SK-N-SH (cell line): ENCODE results near the gene PLXDC1. TPM values are rescaled to one million over a fixed set of nuclear protein-coding genes. Genes with fewer than 3 reads are reported as not detected.

Experiments used
- CTCF ChIA-PET: fragments of 300-600, 350-600 bp; formaldehyde crosslinking; extraction: SDS; loops from one replicate; lab custom pipeline; 2021; lab: Yijun Ruan, JAX
- POLR2A ChIA-PET: fragments of 350-600 bp; sonication (Branson Sonifier 250); formaldehyde crosslinking; extraction: SDS; loops from one replicate; lab custom pipeline; 2020; ENCODE audit warnings: antibody characterized with exemption, inconsistent platforms; lab: Yijun Ruan, JAX
- DNase-seq: peaks from one replicate; pipeline ENCODE4 v3.0.0; 2012
- H2AFZ ChIP-seq: fragments of 200-600 bp; sonication (generic); 2 replicates; pipeline ENCODE4 v1.8.1; 2016; ENCODE audit warnings: antibody characterized with exemption, mild to moderate bottlenecking, low read depth
- H3F3A ChIP-seq: fragments of 200-600 bp; sonication (generic); replicated peaks from 2 replicates; pipeline ENCODE3; 2016; ENCODE audit warnings: antibody characterized with exemption, mild to moderate bottlenecking; ENCODE audit not compliant: insufficient read depth
- H3K27ac ChIP-seq, 2 experiments: fragments of 200-500 bp in 1 of 2; fragments of 200-600 bp in 1 of 2; sonication (Bioruptor generic) in 1 of 2; sonication (generic), shearing (Covaris generic) in 1 of 2; 2 replicates each; pipeline versions ENCODE4 v1.5.1 to v1.6.1; 2014 to 2016; ENCODE audit warnings: low read depth in 2 of 2, inconsistent platforms in 1 of 2, low read length in 1 of 2, mild to moderate bottlenecking in 1 of 2, mixed read lengths in 1 of 2
- H3K27me3 ChIP-seq: fragments of 200-600 bp; sonication (generic), shearing (Covaris generic); 2 replicates; pipeline ENCODE4 v1.6.1; 2016; ENCODE audit warnings: mixed run types; ENCODE audit not compliant: insufficient read depth
- H3K36me3 ChIP-seq, 2 experiments: fragments of 200-500 bp in 1 of 2; fragments of 200-600 bp in 1 of 2; sonication (Bioruptor generic) in 1 of 2; sonication (generic) in 1 of 2; replicated peaks in 1 of 2; 2 replicates each; pipeline versions ENCODE3 to v1.5.1; 2014 to 2016; ENCODE audit warnings: low read length in 1 of 2, mild to moderate bottlenecking in 1 of 2; ENCODE audit not compliant: insufficient read depth in 2 of 2, control insufficient read depth in 1 of 2
- H3K4me1 ChIP-seq, 2 experiments: fragments of 200-500 bp in 1 of 2; fragments of 200-600 bp in 1 of 2; sonication (Bioruptor generic) in 1 of 2; sonication (generic), shearing (Covaris generic) in 1 of 2; 2 replicates each; pipeline versions ENCODE4 v1.5.1 to v1.6.1; 2014 to 2016; ENCODE audit warnings: low read depth in 1 of 2, low read length in 1 of 2, mixed run types in 1 of 2; ENCODE audit not compliant: insufficient read depth in 2 of 2, control insufficient read depth in 1 of 2
- H3K4me2 ChIP-seq: fragments of 200-600 bp; sonication (generic), shearing (Covaris generic); 2 replicates; pipeline ENCODE4 v1.6.1; 2017; ENCODE audit warnings: mixed run types
- H3K4me3 ChIP-seq, 2 experiments: fragments of 200-500 bp in 1 of 2; fragments of 200-600 bp in 1 of 2; sonication (Bioruptor generic) in 1 of 2; sonication (generic), shearing (Covaris generic) in 1 of 2; 2 replicates each; pipeline versions ENCODE4 v1.5.1 to v1.8.1; 2014 to 2016; ENCODE audit warnings: low read depth in 2 of 2, inconsistent platforms in 1 of 2, low read length in 1 of 2, mild to moderate bottlenecking in 1 of 2, mixed read lengths in 1 of 2, moderate library complexity in 1 of 2
- H3K79me2 ChIP-seq: fragments of 200-600 bp; sonication (generic); 2 replicates; pipeline ENCODE4 v1.8.1; 2017; ENCODE audit warnings: mild to moderate bottlenecking; ENCODE audit not compliant: insufficient read depth
- H3K9ac ChIP-seq: fragments of 200-600 bp; sonication (generic); 2 replicates; pipeline ENCODE4 v1.6.1; 2017; ENCODE audit warnings: mixed run types
- H3K9me2 ChIP-seq: fragments of 200-600 bp; sonication (generic); 2 replicates; pipeline ENCODE4 v1.6.1; 2017; ENCODE audit warnings: mixed run types
- H3K9me3 ChIP-seq: fragments of 200-600 bp; sonication (generic); 2 replicates; pipeline ENCODE4 v1.6.1; 2017; ENCODE audit warnings: mixed run types, mild to moderate bottlenecking, moderate library complexity
- H4K20me1 ChIP-seq: fragments of 200-600 bp; sonication (generic); 2 replicates; pipeline ENCODE4 v1.6.1; 2017; ENCODE audit warnings: mild to moderate bottlenecking, mixed run types; ENCODE audit not compliant: insufficient read depth
- ELF1 ChIP-seq: IDR thresholded peaks from 2 replicates; pipeline ENCODE4 v1.4.0; 2012
- FOXM1 ChIP-seq: IDR thresholded peaks from 2 replicates; pipeline ENCODE4 v1.4.0; 2012; ENCODE audit warnings: low read depth, mild to moderate bottlenecking
- GABPA ChIP-seq: IDR thresholded peaks from 2 replicates; pipeline ENCODE4 v1.4.0; 2012; ENCODE audit warnings: low read depth, mild to moderate bottlenecking
- MXI1 ChIP-seq: IDR thresholded peaks from 2 replicates; pipeline ENCODE4 v1.6.1; 2012; ENCODE audit warnings: mild to moderate bottlenecking, low read depth, low read length, improper control_type of control experiment
- NFIC ChIP-seq: IDR thresholded peaks from 2 replicates; pipeline ENCODE4 v1.4.0; 2012; ENCODE audit warnings: borderline replicate concordance
- POLR2AphosphoS5 ChIP-seq: IDR thresholded peaks from 2 replicates; pipeline ENCODE4 v1.6.1; 2012; ENCODE audit warnings: low read depth, low read length
- RFX5 ChIP-seq: IDR thresholded peaks from 2 replicates; pipeline ENCODE4 v1.6.1; 2012; ENCODE audit warnings: mild to moderate bottlenecking, improper control_type of control experiment, low read length
- SIN3A ChIP-seq: IDR thresholded peaks from 2 replicates; pipeline ENCODE4 v1.6.1; 2012; ENCODE audit warnings: low read depth, mild to moderate bottlenecking, low read length, moderate library complexity, borderline replicate concordance
- TCF12 ChIP-seq: IDR thresholded peaks from 2 replicates; pipeline ENCODE4 v1.4.0; 2012
- TEAD4 ChIP-seq: IDR thresholded peaks from 2 replicates; pipeline ENCODE4 v1.4.0; 2012; ENCODE audit warnings: mild to moderate bottlenecking, borderline replicate concordance; ENCODE audit not compliant: insufficient read depth
- YY1 ChIP-seq: IDR thresholded peaks from 2 replicates; pipeline ENCODE4 v1.4.0; 2012; ENCODE audit warnings: low read depth, mild to moderate bottlenecking
- WGBS: methylation state at CpG from one replicate; pipeline ENCODE4 v1.1.6; 2017; ENCODE audit warnings: low lambda C conversion rate; 5-methylcytosine and 5-hydroxymethylcytosine counted together
- polyA plus RNA-seq, 3 experiments: library from polyadenylated mRNA; depleted of rRNA; stranded (reverse); fragments of >200 nt; gene quantifications; 2 replicates each; pipeline ENCODE4 v1.2.3, GENCODE V29; 2012
- TF ChIP-seq, protein P1 (sequence below): IDR thresholded peaks from 2 replicates; pipeline ENCODE4 v1.4.0; 2012; ENCODE audit warnings: low read depth, borderline replicate concordance
- TF ChIP-seq, protein P2 (sequence below): IDR thresholded peaks from 2 replicates; pipeline ENCODE4 v1.4.0; 2012; ENCODE audit warnings: low read depth
- TF ChIP-seq, protein P3 (sequence below): IDR thresholded peaks from 2 replicates; pipeline ENCODE4; 2012
- TF ChIP-seq, protein P4 (sequence below): fragments of 150-350 bp; IDR thresholded peaks from 2 replicates; pipeline ENCODE4 v1.6.1; 2016; ENCODE audit warnings: mild to moderate bottlenecking, low read depth, low read length
- TF ChIP-seq, protein P5 (sequence below): IDR thresholded peaks from 2 replicates; pipeline ENCODE4 v1.4.0; 2012; ENCODE audit warnings: low read depth, borderline replicate concordance
- TF ChIP-seq, protein P6 (sequence below): fragments of 150-350 bp; IDR thresholded peaks from 2 replicates; pipeline ENCODE4 v1.6.1; 2017; ENCODE audit warnings: antibody characterized with exemption, low read length, low read depth, borderline replicate concordance

Gene PLXDC1
- polyA plus RNA-seq, 1 of the 3 experiments (the other 2 are of a cell fraction), result 1.5 TPM

DNA sequence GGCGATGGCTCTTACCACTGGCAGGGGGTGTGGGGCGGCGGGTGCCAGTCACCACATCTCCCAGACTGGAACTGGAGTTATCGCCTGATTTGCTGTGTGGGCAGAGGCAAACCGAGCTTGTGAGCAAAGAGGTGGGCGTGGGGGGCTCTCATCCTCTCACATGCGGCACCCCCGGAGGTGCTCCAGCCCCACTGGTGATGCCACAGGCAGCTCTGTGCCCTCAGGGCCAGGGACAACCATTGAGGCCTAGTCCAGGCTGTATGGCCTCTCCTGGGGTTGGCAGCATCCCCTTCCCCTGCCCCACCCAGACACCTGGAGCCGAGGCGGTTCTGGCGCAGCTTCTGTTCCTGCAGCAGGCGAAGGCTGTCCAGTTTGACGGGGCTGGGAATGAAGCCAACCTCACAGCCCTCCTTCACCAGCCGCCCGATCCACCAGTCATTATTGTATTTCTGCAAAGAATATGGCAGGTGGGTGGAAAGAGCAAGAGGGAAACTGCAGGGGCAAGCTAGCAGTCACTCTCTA, 35.1 kb upstream of the PLXDC1 start:
- H3K4me3 ChIP-seq, result no peak overlapping the region
- CTCF ChIA-PET, result interaction anchor here (1.4 to 2.2 kb wide), 4 partner anchors 8 to 203 kb away, joined by 5 to 23 read pairs (median 6); no protein-coding TSS in a partner anchor
- no peak overlapping the region for H3K9ac ChIP-seq
- no peak overlapping the region for H2AFZ ChIP-seq
- no peaks in the 10 kb centered on the region for H3K27me3 ChIP-seq
- peaks cover 31 to 36% of the 10 kb centered on the region in 2 experiments for H3K36me3 ChIP-seq
- no peak for DNase-seq
- no peak overlapping the region for H3K4me2 ChIP-seq
- H3K4me1 ChIP-seq, result no peaks in the 10 kb centered on the region
- no peaks in the 10 kb centered on the region for H3K79me2 ChIP-seq
- H3K27ac ChIP-seq, result no peak overlapping the region
- no peaks in the 10 kb centered on the region for H3K9me3 ChIP-seq
- no peaks in the 10 kb centered on the region for H3F3A ChIP-seq
- TF ChIP-seq FOXM1 (no peak), POLR2AphosphoS5 (no peak), ELF1 (no peak), MXI1 (no peak), GABPA (no peak), RFX5 (no peak), NFIC (no peak)
- TF ChIP-seq, protein P1, sequence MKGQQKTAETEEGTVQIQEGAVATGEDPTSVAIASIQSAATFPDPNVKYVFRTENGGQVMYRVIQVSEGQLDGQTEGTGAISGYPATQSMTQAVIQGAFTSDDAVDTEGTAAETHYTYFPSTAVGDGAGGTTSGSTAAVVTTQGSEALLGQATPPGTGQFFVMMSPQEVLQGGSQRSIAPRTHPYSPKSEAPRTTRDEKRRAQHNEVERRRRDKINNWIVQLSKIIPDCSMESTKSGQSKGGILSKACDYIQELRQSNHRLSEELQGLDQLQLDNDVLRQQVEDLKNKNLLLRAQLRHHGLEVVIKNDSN, result no peak
- TF ChIP-seq, protein P2, sequence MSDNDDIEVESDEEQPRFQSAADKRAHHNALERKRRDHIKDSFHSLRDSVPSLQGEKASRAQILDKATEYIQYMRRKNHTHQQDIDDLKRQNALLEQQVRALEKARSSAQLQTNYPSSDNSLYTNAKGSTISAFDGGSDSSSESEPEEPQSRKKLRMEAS, result no peak
- TF ChIP-seq, protein P3, sequence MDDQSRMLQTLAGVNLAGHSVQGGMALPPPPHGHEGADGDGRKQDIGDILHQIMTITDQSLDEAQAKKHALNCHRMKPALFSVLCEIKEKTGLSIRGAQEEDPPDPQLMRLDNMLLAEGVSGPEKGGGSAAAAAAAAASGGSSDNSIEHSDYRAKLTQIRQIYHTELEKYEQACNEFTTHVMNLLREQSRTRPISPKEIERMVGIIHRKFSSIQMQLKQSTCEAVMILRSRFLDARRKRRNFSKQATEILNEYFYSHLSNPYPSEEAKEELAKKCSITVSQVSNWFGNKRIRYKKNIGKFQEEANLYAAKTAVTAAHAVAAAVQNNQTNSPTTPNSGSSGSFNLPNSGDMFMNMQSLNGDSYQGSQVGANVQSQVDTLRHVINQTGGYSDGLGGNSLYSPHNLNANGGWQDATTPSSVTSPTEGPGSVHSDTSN, result no peak
- TF ChIP-seq, all 33 proteins: peak for 0
- H4K20me1 ChIP-seq, result no peaks in the 10 kb centered on the region
- POLR2A ChIA-PET, result no interaction called here
- 96% methylated on average over 14 of the region's 15 CpGs for WGBS
- H3K9me2 ChIP-seq, result no peaks in the 10 kb centered on the region

DNA sequence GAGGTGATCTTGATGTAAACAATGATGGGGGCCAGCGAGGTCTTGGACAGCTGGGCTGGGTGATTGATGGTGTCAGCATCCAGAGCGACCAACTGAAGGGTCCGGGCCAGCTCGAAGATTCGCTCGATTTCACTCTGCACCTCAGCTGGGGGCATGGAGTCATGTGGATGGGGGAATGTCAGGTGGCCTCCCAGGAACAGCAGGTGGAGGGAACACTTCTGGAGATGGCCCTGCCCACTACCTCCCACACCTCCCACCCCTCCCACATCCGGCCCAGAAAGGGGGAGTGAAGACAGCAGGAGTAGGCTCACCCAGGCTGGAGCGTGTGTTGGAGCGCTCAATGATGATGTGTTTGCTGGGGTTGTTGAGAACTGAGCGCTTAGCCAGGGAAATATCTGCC, 32.3 kb upstream of the PLXDC1 start:
- Histone ChIP-seq H3K79me2 (no peaks in the 10 kb centered on the region), H3K9me2 (no peaks in the 10 kb centered on the region), H3K4me1 (no peaks in the 10 kb centered on the region), H3K36me3 (peaks cover 35 to 40% of the 10 kb centered on the region in 2 experiments), H3K27ac (no peak overlapping the region), H4K20me1 (no peaks in the 10 kb centered on the region), H3F3A (peaks cover 3% of the 10 kb centered on the region), H3K4me2 (no peak overlapping the region), H3K9me3 (no peaks in the 10 kb centered on the region), H3K4me3 (no peak overlapping the region), H3K9ac (no peak overlapping the region), H3K27me3 (no peaks in the 10 kb centered on the region), H2AFZ (no peak overlapping the region)
- 96% methylated on average over 10 of the region's 10 CpGs for WGBS
- ChIA-PET POLR2A (no interaction called here), CTCF (interaction anchor here (0.8 to 2.9 kb wide), 6 partner anchors 9 to 201 kb away, joined by 3 to 21 read pairs (median 3); no protein-coding TSS in a partner anchor)
- no peak for DNase-seq
- TF ChIP-seq, protein P4, sequence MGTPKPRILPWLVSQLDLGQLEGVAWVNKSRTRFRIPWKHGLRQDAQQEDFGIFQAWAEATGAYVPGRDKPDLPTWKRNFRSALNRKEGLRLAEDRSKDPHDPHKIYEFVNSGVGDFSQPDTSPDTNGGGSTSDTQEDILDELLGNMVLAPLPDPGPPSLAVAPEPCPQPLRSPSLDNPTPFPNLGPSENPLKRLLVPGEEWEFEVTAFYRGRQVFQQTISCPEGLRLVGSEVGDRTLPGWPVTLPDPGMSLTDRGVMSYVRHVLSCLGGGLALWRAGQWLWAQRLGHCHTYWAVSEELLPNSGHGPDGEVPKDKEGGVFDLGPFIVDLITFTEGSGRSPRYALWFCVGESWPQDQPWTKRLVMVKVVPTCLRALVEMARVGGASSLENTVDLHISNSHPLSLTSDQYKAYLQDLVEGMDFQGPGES, result no peak
- TF ChIP-seq POLR2AphosphoS5 (no peak), SIN3A (no peak), NFIC (no peak), ELF1 (no peak), TCF12 (no peak), GABPA (no peak), FOXM1 (no peak), YY1 (no peak), TEAD4 (no peak)
- TF ChIP-seq, protein P5, sequence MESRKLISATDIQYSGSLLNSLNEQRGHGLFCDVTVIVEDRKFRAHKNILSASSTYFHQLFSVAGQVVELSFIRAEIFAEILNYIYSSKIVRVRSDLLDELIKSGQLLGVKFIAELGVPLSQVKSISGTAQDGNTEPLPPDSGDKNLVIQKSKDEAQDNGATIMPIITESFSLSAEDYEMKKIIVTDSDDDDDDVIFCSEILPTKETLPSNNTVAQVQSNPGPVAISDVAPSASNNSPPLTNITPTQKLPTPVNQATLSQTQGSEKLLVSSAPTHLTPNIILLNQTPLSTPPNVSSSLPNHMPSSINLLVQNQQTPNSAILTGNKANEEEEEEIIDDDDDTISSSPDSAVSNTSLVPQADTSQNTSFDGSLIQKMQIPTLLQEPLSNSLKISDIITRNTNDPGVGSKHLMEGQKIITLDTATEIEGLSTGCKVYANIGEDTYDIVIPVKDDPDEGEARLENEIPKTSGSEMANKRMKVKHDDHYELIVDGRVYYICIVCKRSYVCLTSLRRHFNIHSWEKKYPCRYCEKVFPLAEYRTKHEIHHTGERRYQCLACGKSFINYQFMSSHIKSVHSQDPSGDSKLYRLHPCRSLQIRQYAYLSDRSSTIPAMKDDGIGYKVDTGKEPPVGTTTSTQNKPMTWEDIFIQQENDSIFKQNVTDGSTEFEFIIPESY, result no peak
- TF ChIP-seq, protein P1, result no peak
- TF ChIP-seq, protein P2, result no peak
- TF ChIP-seq, protein P6, sequence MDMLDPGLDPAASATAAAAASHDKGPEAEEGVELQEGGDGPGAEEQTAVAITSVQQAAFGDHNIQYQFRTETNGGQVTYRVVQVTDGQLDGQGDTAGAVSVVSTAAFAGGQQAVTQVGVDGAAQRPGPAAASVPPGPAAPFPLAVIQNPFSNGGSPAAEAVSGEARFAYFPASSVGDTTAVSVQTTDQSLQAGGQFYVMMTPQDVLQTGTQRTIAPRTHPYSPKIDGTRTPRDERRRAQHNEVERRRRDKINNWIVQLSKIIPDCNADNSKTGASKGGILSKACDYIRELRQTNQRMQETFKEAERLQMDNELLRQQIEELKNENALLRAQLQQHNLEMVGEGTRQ, result no peak
